SU-DHL-6 (cell line): ENCODE results near the gene CR1L.

ENCODE experiments used
- EZH2phosphoT487 ChIP-seq: fragments of 200-600 bp; sonication (generic), shearing (Covaris generic); conservative IDR thresholded peaks from 2 replicates; pipeline ENCODE4 v1.6.1; 2018; ENCODE audit warnings: mild to moderate bottlenecking, antibody characterized with exemption, low read length, moderate library complexity, mixed read lengths
- TF ChIP-seq, protein P1 (sequence below): fragments of 200-600 bp; sonication (generic); IDR thresholded peaks from one replicate; pipeline ENCODE4 v1.5.1; 2017; ENCODE audit warnings: antibody characterized with exemption, mild to moderate bottlenecking, low read length, moderate library complexity; ENCODE audit not compliant: insufficient read depth, poor library complexity, severe bottlenecking

DNA sequence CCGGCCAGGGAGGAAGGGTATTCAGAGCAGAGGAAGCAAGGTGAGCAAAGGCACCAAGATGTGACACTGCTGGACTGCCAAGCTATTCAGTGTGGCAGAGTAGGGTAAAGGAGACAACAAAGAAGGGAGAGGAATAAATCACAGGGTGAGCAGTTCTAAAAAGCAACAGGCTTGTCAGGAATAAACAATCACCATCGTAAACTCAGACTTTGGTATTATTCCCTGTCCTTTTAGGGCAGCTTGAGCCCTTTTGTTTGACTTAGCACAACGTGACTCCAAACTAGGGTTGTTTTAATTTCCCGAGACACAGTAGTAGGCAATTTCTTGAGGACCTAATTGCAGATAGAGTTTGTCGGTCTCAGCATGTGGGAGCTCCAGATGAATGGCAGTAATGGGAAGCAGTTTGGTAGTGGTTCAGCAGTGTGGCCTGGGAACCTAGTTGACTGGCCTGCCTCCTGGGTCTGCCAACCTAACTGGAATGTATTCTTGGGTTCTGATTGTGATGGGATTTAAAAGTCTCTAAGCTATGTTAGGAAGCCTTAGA is 4.3 kb downstream of the CR1L start:
- TF ChIP-seq, protein P1, sequence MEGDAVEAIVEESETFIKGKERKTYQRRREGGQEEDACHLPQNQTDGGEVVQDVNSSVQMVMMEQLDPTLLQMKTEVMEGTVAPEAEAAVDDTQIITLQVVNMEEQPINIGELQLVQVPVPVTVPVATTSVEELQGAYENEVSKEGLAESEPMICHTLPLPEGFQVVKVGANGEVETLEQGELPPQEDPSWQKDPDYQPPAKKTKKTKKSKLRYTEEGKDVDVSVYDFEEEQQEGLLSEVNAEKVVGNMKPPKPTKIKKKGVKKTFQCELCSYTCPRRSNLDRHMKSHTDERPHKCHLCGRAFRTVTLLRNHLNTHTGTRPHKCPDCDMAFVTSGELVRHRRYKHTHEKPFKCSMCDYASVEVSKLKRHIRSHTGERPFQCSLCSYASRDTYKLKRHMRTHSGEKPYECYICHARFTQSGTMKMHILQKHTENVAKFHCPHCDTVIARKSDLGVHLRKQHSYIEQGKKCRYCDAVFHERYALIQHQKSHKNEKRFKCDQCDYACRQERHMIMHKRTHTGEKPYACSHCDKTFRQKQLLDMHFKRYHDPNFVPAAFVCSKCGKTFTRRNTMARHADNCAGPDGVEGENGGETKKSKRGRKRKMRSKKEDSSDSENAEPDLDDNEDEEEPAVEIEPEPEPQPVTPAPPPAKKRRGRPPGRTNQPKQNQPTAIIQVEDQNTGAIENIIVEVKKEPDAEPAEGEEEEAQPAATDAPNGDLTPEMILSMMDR, result no peak
- no peak for TF ChIP-seq EZH2phosphoT487
